HepG2 (cell line): ENCODE measurements around the gene SPPL2B. TPM values are rescaled to one million over a fixed set of nuclear protein-coding genes. Genes with fewer than 3 reads are reported as not detected.

ENCODE experiments used
- EED ChIP-seq: sonication (generic); formaldehyde crosslinking; IDR thresholded peaks from 2 replicates; pipeline ENCODE4 v1.5.0; 2020; ENCODE audit warnings: mild to moderate bottlenecking, missing genetic modification reagents
- JDP2 ChIP-seq: sonication (generic); formaldehyde crosslinking; IDR thresholded peaks from 2 replicates; pipeline ENCODE4 v1.8.1; 2022; ENCODE audit warnings: missing genetic modification reagents, borderline replicate concordance
- NBN ChIP-seq: fragments of 450-650 bp; conservative IDR thresholded peaks from 2 replicates; pipeline ENCODE4 v1.6.1; 2017
- NFIC ChIP-seq: IDR thresholded peaks from 2 replicates; pipeline ENCODE4 v1.6.1; 2012; ENCODE audit warnings: mild to moderate bottlenecking, low read length, inconsistent platforms
- NR3C1 ChIP-seq: sonication (generic); formaldehyde crosslinking; IDR thresholded peaks from 2 replicates; pipeline ENCODE4 v1.4.0; 2020; ENCODE audit warnings: missing genetic modification reagents
- RAD21 ChIP-seq: fragments of 450-650 bp; formaldehyde crosslinking; IDR thresholded peaks from 2 replicates; pipeline ENCODE4 v1.5.0; 2020; ENCODE audit warnings: mild to moderate bottlenecking
- SCMH1 ChIP-seq: sonication (generic); formaldehyde crosslinking; IDR thresholded peaks from 2 replicates; pipeline ENCODE4 v1.9.0; 2021; ENCODE audit warnings: missing genetic modification reagents, mild to moderate bottlenecking, borderline replicate concordance
- SIN3B ChIP-seq: fragments of 150-350 bp; IDR thresholded peaks from 2 replicates; pipeline ENCODE4 v1.6.1; 2014; ENCODE audit warnings: low read length
- TBX3 ChIP-seq: fragments of 450-650 bp; IDR thresholded peaks from 2 replicates; pipeline ENCODE4 v1.6.1; 2017; ENCODE audit warnings: antibody characterized with exemption, mild to moderate bottlenecking, inconsistent platforms, borderline replicate concordance
- ZEB1 ChIP-seq: IDR thresholded peaks from 2 replicates; pipeline ENCODE4 v1.6.1; 2012; ENCODE audit warnings: mild to moderate bottlenecking, low read depth, inconsistent platforms; ENCODE audit not compliant: insufficient replicate concordance
- ZNF274 ChIP-seq: sonication (generic); formaldehyde crosslinking; IDR thresholded peaks from 2 replicates; pipeline ENCODE4 v1.5.1; 2020; ENCODE audit warnings: mild to moderate bottlenecking, missing genetic modification reagents
- ZNF614 ChIP-seq: IDR thresholded peaks from 2 replicates; pipeline ENCODE4 v1.6.1; 2018; ENCODE audit warnings: missing biosample characterization, missing genetic modification reagents, inconsistent platforms, borderline replicate concordance
- polyA plus RNA-seq, 8 experiments: library from polyadenylated mRNA; depleted of rRNA in 3 of 8; stranded (reverse) in 7 of 8; unstranded in 1 of 8; fragments of >200 nt; fragmentation: Illumina TruSeq in 4 of 8; extraction: Trizol in 4 of 8; gene quantifications; 2 replicates each; pipeline versions ENCODE4 v1.2.1 to v1.2.3, GENCODE V29; 2011 to 2016; ENCODE audit warnings: low read depth in 4 of 8, missing spikeins in 1 of 8, mixed read lengths in 1 of 8; ENCODE audit not compliant: insufficient read depth in 1 of 8
- total RNA-seq, 5 experiments: library from RNA; depleted of rRNA; stranded (reverse); fragments of >200 nt; fragmentation: Illumina TruSeq; extraction: Trizol; gene quantifications; 2 replicates each; pipeline ENCODE4 v1.2.3, GENCODE V29; 2016; ENCODE audit warnings: low read depth in 1 of 5
- TF ChIP-seq, protein P1 (sequence below): sonication (generic); formaldehyde crosslinking; IDR thresholded peaks from 2 replicates; pipeline ENCODE4 v1.8.1; 2023; ENCODE audit warnings: missing genetic modification reagents, inconsistent platforms, borderline replicate concordance
- TF ChIP-seq, protein P2 (sequence below): sonication (generic); formaldehyde crosslinking; IDR thresholded peaks from 2 replicates; pipeline ENCODE4 v1.8.1; 2023; ENCODE audit warnings: mild to moderate bottlenecking, missing genetic modification reagents
- TF ChIP-seq, protein P3 (sequence below): sonication (generic); formaldehyde crosslinking; IDR thresholded peaks from 2 replicates; pipeline ENCODE4 v1.4.0; 2020; ENCODE audit warnings: missing genetic modification reagents
- TF ChIP-seq, protein P4 (sequence below): sonication (generic); IDR thresholded peaks from 2 replicates; pipeline ENCODE4 v1.6.1; 2016; ENCODE audit warnings: low read depth, borderline replicate concordance
- TF ChIP-seq, protein P5 (sequence below): sonication (generic); formaldehyde crosslinking; IDR thresholded peaks from 2 replicates; pipeline ENCODE4 v1.4.0; 2020; ENCODE audit warnings: missing genetic modification reagents, borderline replicate concordance
- TF ChIP-seq, protein P6 (sequence below), 2 experiments: sonication (generic) in 1 of 2; formaldehyde crosslinking in 1 of 2; IDR thresholded peaks; 2 replicates each; pipeline versions ENCODE4 v1.4.0 to v1.6.1; 2016 to 2020; ENCODE audit warnings: borderline replicate concordance in 1 of 2, low read depth in 1 of 2, mild to moderate bottlenecking in 1 of 2, missing genetic modification reagents in 1 of 2

SPPL2B gene
- total and polyA plus RNA-seq, 2 of the 13 experiments (the other 11 are each of a cell fraction or from before 2014, with no cell fraction given) = 14.9 to 15.2 TPM

DNA sequence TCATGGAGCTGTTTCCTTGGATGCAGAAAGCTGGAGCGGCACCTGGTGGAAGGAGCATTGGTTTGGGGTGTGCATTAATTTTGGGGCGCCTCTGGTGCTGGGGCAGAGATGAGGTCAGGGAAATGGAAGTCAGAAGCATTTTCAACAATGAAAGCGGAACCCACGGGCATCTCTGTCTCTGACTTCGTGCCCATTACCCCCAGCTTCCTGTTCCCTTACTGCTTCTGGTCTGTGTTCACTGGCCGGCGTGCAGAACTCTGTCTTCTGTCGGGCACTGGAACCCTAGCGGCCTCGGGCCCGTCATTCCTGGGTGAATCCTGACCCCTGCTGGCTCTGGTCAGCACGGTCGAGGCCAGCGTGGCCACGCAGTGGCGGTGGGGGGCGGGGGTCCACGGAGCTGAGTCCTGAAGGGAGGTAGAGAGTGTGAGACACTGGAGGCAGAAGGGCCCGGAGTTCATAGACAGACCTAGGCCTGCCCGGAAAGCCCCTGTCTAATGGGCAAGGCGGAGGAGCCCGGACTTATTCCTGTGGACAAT lies 12.6 kb upstream of the SPPL2B start (continued):
- TF ChIP-seq, protein P1, sequence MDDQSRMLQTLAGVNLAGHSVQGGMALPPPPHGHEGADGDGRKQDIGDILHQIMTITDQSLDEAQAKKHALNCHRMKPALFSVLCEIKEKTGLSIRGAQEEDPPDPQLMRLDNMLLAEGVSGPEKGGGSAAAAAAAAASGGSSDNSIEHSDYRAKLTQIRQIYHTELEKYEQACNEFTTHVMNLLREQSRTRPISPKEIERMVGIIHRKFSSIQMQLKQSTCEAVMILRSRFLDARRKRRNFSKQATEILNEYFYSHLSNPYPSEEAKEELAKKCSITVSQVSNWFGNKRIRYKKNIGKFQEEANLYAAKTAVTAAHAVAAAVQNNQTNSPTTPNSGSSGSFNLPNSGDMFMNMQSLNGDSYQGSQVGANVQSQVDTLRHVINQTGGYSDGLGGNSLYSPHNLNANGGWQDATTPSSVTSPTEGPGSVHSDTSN (CRISPR knock-in tag) = no peak
- TF ChIP-seq NBN = no peak
- TF ChIP-seq, protein P2, sequence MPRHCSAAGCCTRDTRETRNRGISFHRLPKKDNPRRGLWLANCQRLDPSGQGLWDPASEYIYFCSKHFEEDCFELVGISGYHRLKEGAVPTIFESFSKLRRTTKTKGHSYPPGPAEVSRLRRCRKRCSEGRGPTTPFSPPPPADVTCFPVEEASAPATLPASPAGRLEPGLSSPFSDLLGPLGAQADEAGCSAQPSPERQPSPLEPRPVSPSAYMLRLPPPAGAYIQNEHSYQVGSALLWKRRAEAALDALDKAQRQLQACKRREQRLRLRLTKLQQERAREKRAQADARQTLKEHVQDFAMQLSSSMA (CRISPR knock-in tag) = 0 out of 2 replicates have a peak, but pooled peaks have one; percentile 70
- TF ChIP-seq NFIC = no peak
- TF ChIP-seq, protein P3, sequence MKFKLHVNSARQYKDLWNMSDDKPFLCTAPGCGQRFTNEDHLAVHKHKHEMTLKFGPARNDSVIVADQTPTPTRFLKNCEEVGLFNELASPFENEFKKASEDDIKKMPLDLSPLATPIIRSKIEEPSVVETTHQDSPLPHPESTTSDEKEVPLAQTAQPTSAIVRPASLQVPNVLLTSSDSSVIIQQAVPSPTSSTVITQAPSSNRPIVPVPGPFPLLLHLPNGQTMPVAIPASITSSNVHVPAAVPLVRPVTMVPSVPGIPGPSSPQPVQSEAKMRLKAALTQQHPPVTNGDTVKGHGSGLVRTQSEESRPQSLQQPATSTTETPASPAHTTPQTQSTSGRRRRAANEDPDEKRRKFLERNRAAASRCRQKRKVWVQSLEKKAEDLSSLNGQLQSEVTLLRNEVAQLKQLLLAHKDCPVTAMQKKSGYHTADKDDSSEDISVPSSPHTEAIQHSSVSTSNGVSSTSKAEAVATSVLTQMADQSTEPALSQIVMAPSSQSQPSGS = no peak; the same call in 1 of the 2 replicates
- TF ChIP-seq, protein P4, sequence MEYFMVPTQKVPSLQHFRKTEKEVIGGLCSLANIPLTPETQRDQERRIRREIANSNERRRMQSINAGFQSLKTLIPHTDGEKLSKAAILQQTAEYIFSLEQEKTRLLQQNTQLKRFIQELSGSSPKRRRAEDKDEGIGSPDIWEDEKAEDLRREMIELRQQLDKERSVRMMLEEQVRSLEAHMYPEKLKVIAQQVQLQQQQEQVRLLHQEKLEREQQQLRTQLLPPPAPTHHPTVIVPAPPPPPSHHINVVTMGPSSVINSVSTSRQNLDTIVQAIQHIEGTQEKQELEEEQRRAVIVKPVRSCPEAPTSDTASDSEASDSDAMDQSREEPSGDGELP = peak; percentile 22; the same call in 1 of the 2 replicates
- TF ChIP-seq EED (CRISPR knock-in tag) = no peak
- no peak for TF ChIP-seq ZEB1
- no peak for TF ChIP-seq SIN3B
- TF ChIP-seq, protein P5, sequence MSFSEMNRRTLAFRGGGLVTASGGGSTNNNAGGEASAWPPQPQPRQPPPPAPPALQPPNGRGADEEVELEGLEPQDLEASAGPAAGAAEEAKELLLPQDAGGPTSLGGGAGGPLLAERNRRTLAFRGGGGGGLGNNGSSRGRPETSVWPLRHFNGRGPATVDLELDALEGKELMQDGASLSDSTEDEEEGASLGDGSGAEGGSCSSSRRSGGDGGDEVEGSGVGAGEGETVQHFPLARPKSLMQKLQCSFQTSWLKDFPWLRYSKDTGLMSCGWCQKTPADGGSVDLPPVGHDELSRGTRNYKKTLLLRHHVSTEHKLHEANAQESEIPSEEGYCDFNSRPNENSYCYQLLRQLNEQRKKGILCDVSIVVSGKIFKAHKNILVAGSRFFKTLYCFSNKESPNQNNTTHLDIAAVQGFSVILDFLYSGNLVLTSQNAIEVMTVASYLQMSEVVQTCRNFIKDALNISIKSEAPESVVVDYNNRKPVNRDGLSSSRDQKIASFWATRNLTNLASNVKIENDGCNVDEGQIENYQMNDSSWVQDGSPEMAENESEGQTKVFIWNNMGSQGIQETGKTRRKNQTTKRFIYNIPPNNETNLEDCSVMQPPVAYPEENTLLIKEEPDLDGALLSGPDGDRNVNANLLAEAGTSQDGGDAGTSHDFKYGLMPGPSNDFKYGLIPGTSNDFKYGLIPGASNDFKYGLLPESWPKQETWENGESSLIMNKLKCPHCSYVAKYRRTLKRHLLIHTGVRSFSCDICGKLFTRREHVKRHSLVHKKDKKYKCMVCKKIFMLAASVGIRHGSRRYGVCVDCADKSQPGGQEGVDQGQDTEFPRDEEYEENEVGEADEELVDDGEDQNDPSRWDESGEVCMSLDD = peak; percentile 73; the same call in 1 of the 2 replicates
- TF ChIP-seq ZNF614 (CRISPR knock-in tag) = peak; percentile 71; the same call in 1 of the 2 replicates
- TF ChIP-seq ZNF274 = 0 out of 2 replicates have a peak, but pooled peaks have one; percentile 54
- no peak for TF ChIP-seq TBX3
- peak; percentile 96 for TF ChIP-seq RAD21 (CRISPR knock-in tag)
- TF ChIP-seq, protein P6, sequence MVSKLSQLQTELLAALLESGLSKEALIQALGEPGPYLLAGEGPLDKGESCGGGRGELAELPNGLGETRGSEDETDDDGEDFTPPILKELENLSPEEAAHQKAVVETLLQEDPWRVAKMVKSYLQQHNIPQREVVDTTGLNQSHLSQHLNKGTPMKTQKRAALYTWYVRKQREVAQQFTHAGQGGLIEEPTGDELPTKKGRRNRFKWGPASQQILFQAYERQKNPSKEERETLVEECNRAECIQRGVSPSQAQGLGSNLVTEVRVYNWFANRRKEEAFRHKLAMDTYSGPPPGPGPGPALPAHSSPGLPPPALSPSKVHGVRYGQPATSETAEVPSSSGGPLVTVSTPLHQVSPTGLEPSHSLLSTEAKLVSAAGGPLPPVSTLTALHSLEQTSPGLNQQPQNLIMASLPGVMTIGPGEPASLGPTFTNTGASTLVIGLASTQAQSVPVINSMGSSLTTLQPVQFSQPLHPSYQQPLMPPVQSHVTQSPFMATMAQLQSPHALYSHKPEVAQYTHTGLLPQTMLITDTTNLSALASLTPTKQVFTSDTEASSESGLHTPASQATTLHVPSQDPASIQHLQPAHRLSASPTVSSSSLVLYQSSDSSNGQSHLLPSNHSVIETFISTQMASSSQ (IDR thresholded peaks at IDR 0.05; ENCODE audit: low read depth) = no peak
- TF ChIP-seq, protein P6 (CRISPR knock-in tag; IDR thresholded peaks at IDR 0.05; ENCODE audit: borderline replicate concordance) = no peak
- no peak for TF ChIP-seq SCMH1 (CRISPR knock-in tag)
- TF ChIP-seq NR3C1 (CRISPR knock-in tag) = no peak
- no peak for TF ChIP-seq JDP2 (CRISPR knock-in tag)
